CD4-positive, alpha-beta T cell (primary cell): ENCODE results near the gene FARP1. TPM values are rescaled to one million over a fixed set of nuclear protein-coding genes. Genes with fewer than 3 reads are reported as not detected.

Source experiments
- ATAC-seq: fragments of 200-7000 bp; cut with Tn5 transposase; one replicate; pipeline ENCODE4 v1.10.0; 2022; ENCODE audit warnings: mild to moderate bottlenecking; ENCODE audit not compliant: poor library complexity
- CTCF ChIA-PET: fragments of 350-600 bp; sonication (Branson Sonifier 250); formaldehyde crosslinking; loops from one replicate; lab custom pipeline; 2021; ENCODE audit warnings: antibody characterized with exemption, inconsistent platforms; lab: Charles Lee
- POLR2A ChIA-PET: fragments of 350-600 bp; sonication (Branson Sonifier 250); formaldehyde crosslinking; loops from one replicate; lab custom pipeline; 2021; ENCODE audit warnings: antibody characterized with exemption, inconsistent platforms; lab: Charles Lee
- DNase-seq, 14 experiments: peaks; one replicate each; pipeline ENCODE4 v3.0.0-alpha.2; 2013 to 2020; ENCODE audit warnings: mixed read lengths in 2 of 14
- H3K27ac ChIP-seq, 2 donors: one replicate each; pipeline versions ENCODE4 v1.5.1 to v1.7.0; 2013; ENCODE audit warnings: low read length in 2 of 2, low read depth in 1 of 2, mild to moderate bottlenecking in 1 of 2
- H3K27me3 ChIP-seq, 2 experiments: 1 replicate in 1 of 2; 2 replicates in 1 of 2; pipeline versions ENCODE4 v1.6.1 to v1.7.0; 2013; ENCODE audit warnings: low read length in 2 of 2, control low read depth in 1 of 2, mild to moderate bottlenecking in 1 of 2, moderate library complexity in 1 of 2; ENCODE audit not compliant: insufficient read depth in 2 of 2, control insufficient read depth in 1 of 2
- H3K36me3 ChIP-seq: one replicate; pipeline ENCODE4 v1.6.1; 2013; ENCODE audit warnings: low read length, control low read depth; ENCODE audit not compliant: insufficient read depth
- H3K4me1 ChIP-seq: one replicate; pipeline ENCODE4 v1.6.1; 2013; ENCODE audit warnings: low read length, control low read depth; ENCODE audit not compliant: insufficient read depth
- H3K4me3 ChIP-seq: one replicate; pipeline ENCODE4 v1.5.1; 2013; ENCODE audit warnings: mild to moderate bottlenecking, low read length, moderate library complexity
- H3K9me3 ChIP-seq, 2 experiments: 1 replicate in 1 of 2; 2 replicates in 1 of 2; pipeline versions ENCODE4 v1.6.1 to v1.7.0; 2013; ENCODE audit warnings: low read length in 2 of 2, mild to moderate bottlenecking in 2 of 2, control low read depth in 1 of 2, moderate library complexity in 1 of 2; ENCODE audit not compliant: control insufficient read depth in 1 of 2, insufficient read depth in 1 of 2
- H3K27ac Mint-ChIP-seq: one replicate; pipeline ENCODE4 v1.8.0; 2020; ENCODE audit warnings: mixed read lengths
- H3K27me3 Mint-ChIP-seq: one replicate; pipeline ENCODE4 v1.8.0; 2021; ENCODE audit warnings: mixed read lengths
- H3K36me3 Mint-ChIP-seq: one replicate; pipeline ENCODE4 v1.8.0; 2021; ENCODE audit warnings: low read depth, mixed read lengths
- H3K4me1 Mint-ChIP-seq: one replicate; pipeline ENCODE4 v1.8.0; 2021; ENCODE audit warnings: low read depth, mixed read lengths
- H3K4me3 Mint-ChIP-seq: one replicate; pipeline ENCODE4 v1.8.0; 2020; ENCODE audit warnings: mild to moderate bottlenecking, mixed read lengths
- H3K9me3 Mint-ChIP-seq: one replicate; pipeline ENCODE4 v1.8.0; 2020; ENCODE audit warnings: mixed read lengths
- CTCF ChIP-seq: fragments of 200-600 bp; IDR thresholded peaks from one replicate; pipeline ENCODE4 v1.8.0; 2022; ENCODE audit warnings: antibody characterized with exemption, mild to moderate bottlenecking
- intact Hi-C, 2 experiments: fragments of 100-400 bp; cut with DNase I in 1 of 2; cut with micrococcal nuclease in 1 of 2; formaldehyde crosslinking; loops; one replicate each; pipeline versions ENCODE4 v1.15.1 to v1.9.0; 2023 to 2025; cut with DNase I, micrococcal nuclease
- total RNA-seq, 174 experiments: library from RNA in 2 of 174; stranded (reverse) in 2 of 174; gene quantifications; one replicate each; pipeline ENCODE4 v1.2.3 and lab custom pipeline; 2021 to 2026

Gene FARP1
- total RNA-seq, 2 experiments from 2014 or later, result 0.30 TPM; not detected in 1

GRCh38 chr13:98234348-98234747 lies 91.5 kb downstream of the FARP1 start:
- Histone ChIP-seq H3K4me3 (no peak overlapping the region), H3K27me3 (no peaks in the 10 kb centered on the region), H3K9me3 (peaks cover 0 to 1% of the 10 kb centered on the region in 2 experiments), H3K36me3 (no peaks in the 10 kb centered on the region), H3K4me1 (no peaks in the 10 kb centered on the region), H3K27ac (no peak overlapping the region)
- Mint-ChIP-seq H3K4me1 (no peaks in the 10 kb centered on the region), H3K27ac (no peak overlapping the region), H3K36me3 (no peaks in the 10 kb centered on the region), H3K4me3 (no peak overlapping the region), H3K9me3 (no peaks in the 10 kb centered on the region), H3K27me3 (peaks cover 9% of the 10 kb centered on the region)
- no peak for DNase-seq
- no peak for TF ChIP-seq CTCF
- intact Hi-C loops, result no loop called here
- ChIA-PET POLR2A (no interaction called here), CTCF (no interaction called here)
- ATAC-seq, result no peak

DNA sequence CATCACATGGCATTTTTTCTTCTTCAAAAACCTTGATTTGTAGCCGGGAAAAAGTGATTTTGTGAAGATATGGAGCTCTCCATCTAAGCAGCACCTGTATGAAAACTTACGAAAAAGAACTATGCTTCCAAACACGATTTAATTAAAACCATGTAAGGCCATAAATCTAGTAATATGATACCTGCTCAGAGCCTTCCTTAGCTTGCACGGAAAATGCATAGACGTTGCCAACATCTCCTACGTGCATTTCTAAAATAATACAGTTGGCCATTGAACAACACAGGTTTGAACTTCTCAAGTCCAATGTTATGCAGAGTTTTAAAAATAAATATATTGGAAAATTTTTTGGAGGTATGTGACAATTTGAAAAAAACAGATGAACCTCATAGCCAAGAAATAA lies 93.3 kb downstream of the FARP1 start:
- intact Hi-C loops, result no loop called here
- Mint-ChIP-seq H3K4me1 (no peaks in the 10 kb centered on the region), H3K36me3 (no peaks in the 10 kb centered on the region), H3K27ac (no peak overlapping the region), H3K27me3 (peaks cover 9% of the 10 kb centered on the region), H3K4me3 (no peak overlapping the region), H3K9me3 (no peaks in the 10 kb centered on the region)
- H3K36me3 ChIP-seq, result no peaks in the 10 kb centered on the region
- DNase-seq (no peak), ATAC-seq (no peak)
- peaks cover 0 to 5% of the 10 kb centered on the region in 2 experiments for H3K9me3 ChIP-seq
- POLR2A ChIA-PET, result no interaction called here
- no peaks in the 10 kb centered on the region for H3K4me1 ChIP-seq
- H3K27me3 ChIP-seq, result no peaks in the 10 kb centered on the region
- TF ChIP-seq CTCF, result no peak
- H3K27ac ChIP-seq, result no peak overlapping the region
- no peak overlapping the region for H3K4me3 ChIP-seq
- CTCF ChIA-PET, result no interaction called here

GRCh38 chr13:98237331-98237730 lies 94.4 kb downstream of the FARP1 start:
- Histone ChIP-seq H3K27me3 (no peaks in the 10 kb centered on the region), H3K27ac (no peak overlapping the region), H3K9me3 (peaks cover 0 to 5% of the 10 kb centered on the region in 2 experiments), H3K4me1 (no peaks in the 10 kb centered on the region), H3K4me3 (no peak overlapping the region), H3K36me3 (no peaks in the 10 kb centered on the region)
- no peaks in the 10 kb centered on the region for H3K4me1 Mint-ChIP-seq
- no peaks in the 10 kb centered on the region for H3K36me3 Mint-ChIP-seq
- H3K27ac Mint-ChIP-seq, result no peak overlapping the region
- peaks cover 6% of the 10 kb centered on the region for H3K27me3 Mint-ChIP-seq
- no peak for ATAC-seq
- ChIA-PET CTCF (no interaction called here), POLR2A (no interaction called here)
- no peak for DNase-seq
- H3K4me3 Mint-ChIP-seq, result no peak overlapping the region
- no peaks in the 10 kb centered on the region for H3K9me3 Mint-ChIP-seq
- intact Hi-C loops, result no loop called here
- TF ChIP-seq CTCF, result no peak
